Head of caudate nucleus (tissue), 42 donors: ENCODE data around the gene FRMD4B.

ENCODE experiments used
- DNase-seq, 42 donors: peaks; one replicate each; pipeline versions ENCODE4 v3.0.0 to v3.0.0-alpha.2; 2020 to 2021; ENCODE audit warnings: mixed read lengths in 7 of 42
- intact Hi-C: fragments of 100-400 bp; cut with DNase I; formaldehyde crosslinking; loops from one replicate; pipeline ENCODE4 v1.15.0; 2022

FRMD4B gene

DNA sequence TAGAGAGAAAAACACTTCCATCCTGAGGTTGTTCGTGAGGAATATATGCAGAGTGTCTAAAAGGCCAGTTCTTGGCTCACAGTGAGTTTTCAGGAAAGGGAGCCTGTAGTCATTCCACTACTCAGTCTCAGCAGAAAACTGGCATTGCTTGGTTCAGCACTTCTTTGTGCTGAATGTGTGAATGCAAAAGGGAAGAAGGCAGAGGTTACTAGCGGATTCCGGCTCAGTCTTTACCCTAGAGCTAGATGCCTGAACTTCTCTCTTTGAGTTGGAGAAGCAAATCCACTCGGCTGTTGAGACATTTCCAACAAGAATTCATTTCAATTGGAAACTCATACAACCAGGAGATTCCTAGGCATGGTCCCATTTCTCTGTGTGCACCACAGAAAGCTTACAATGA lies 23.1 kb upstream of the FRMD4B start:
- intact Hi-C loops, result no loop called here
- DNase-seq, result no peak

DNA sequence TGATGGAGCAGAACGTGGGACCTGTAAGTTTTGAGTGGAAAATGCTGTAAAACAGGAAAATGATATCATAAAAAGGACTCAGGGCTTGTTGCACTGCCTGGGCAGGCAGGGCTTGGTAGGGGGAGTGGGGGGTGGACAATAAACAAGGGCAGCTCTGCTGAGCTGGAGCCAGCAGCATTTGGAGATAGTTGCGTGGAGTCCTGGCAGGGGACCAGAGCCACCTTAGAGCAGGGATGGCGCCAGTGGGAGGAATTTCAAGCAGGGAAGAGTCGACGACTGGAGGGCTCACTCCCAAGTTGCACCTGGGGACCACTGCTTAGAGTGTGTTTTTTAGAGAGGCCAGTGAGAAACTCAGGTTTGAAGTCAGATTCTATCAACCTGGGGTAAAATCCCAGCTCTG lies 22.7 kb upstream of the FRMD4B start:
- intact Hi-C loops, result no loop called here
- DNase-seq, result no peak

DNA sequence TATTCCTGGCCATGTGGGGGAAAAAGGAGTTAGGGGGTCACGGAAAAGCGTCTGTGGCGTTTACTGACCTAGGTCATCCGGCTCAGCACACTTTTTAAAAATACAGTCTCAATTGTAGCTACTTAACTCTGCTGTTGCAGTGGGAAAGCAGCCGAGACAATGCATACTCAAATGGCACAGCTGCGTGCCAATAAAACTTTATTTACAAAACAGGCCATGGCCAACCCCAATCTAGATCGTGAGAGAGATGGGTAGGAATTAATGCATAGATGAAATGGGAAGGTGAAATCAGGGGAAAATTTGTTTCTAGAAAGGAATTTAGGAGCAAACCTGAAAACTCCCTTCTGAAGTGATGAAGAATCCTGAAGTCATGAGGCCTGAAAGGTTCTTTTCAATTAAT lies 22.0 kb upstream of the FRMD4B start:
- no peak for DNase-seq
- intact Hi-C loops, result no loop called here

DNA sequence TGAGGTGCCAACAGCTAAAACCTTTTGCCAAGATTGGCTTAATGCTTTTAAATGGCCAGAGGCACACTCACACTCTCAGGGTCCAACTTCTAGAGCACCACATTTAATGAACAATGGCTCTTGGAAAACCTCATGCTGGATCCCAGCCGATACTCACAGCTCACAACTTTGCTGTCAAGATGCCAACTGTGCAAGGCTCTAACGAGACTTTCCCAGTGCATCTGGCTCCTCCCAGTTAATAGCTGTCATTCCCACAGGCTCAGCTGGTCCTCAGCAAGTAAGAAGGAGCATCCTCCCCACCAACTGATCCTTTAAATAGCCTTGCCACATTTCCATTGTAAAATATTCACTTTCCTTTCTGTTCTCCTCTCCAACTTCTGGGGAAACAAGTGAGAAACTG lies 20.3 kb upstream of the FRMD4B start:
- peak in 26 of 42 donors; percentile 17 to 80 (median 50) for DNase-seq
- intact Hi-C loops, result no loop called here

DNA sequence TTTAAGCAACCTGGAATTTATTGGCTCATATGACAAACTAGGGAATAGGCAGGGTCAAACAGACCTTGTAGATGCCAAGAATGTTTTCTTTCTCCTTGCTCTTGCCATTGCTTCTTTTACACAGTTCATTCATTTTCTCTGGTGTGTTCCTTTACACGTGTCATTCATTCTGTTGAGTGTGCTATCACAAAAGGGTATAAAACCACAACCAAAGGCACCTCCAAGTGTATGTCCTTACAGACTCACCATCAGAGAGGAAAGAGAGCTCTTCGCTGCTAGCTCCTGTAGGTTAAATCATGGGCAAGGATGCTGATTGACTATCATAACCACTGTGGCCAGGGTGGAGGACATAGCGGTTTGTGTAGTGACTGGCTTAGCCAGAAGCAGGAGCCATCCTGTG lies 19.2 kb upstream of the FRMD4B start:
- intact Hi-C loops, result no loop called here
- DNase-seq, result no peak

DNA sequence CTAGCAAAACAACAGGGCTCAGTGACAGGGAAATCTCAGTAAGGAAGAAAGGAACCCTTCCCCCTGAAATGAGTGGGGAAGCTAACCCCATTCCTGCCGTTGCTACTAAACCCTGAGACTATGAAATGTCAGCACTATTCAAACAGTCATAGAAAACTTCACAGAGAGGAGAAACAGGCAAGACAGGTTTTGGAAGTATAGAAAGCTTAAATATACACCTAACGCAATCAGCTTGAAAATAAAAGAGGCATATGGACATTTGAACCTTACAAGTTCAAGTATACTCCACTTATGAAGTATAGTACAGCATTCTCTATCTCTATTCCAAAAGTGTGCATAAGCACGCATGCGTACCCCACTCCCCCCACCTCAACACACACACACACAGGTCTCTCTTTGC lies 17.6 kb upstream of the FRMD4B start:
- no peak for DNase-seq
- intact Hi-C loops, result no loop called here

DNA sequence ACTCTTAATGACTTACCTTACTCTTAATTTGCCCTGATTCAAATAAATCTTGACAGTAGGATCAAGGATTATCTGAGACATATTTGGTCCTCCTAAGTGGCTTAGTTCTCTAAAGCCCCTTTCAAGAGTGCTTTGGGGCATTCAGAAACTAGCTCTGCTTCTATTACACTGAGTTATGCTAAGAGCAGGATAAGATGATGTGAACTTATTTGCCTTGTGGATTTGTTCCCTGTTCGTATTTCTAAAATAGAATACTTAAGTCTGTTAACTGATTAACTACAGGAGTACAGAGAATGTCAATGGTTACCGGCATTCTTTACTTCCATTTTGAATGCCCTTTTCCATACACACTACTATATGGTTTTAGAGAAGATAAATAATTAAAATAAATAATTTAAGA lies 14.8 kb upstream of the FRMD4B start:
- no peak for DNase-seq
- intact Hi-C loops, result no loop called here

DNA sequence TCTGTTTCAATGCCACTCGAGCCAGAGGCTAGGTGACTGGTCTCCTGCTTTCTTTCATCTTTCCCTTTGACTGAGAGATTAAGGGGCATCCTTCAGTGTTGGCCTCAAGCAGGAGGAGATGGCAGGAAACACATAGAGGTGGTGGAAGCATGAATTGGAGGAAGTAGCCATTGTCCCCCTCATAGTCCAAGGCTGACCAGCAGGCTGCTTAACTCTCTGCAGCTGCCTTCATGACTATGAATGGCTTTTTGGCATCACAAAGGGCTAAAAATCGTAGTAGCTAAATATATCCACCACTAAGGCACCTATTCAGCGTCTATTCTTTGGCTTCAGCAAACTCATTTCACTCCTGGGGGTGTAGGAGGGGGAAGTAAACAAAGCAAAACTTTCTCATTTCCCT lies 7.0 kb upstream of the FRMD4B start:
- intact Hi-C loops, result no loop called here

DNA sequence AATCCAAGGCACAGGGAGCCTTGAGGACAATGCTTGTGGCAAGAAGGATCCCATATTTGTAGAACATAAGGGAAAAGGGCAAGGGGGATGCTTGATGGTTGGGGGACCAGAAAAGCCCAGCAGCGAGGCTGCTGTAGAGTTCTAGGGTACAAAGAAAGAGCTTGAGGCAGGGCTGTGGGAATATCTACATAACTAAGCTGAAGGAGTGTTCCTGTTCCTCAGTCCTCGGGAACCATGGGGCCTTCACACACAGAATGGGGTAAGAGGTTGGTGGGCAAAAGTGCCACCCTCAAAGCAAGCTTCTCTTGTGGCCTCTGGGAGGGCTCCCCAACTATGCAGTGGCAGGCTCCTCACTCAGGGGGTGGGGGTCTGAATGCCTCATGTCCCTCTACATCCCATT lies 6.5 kb upstream of the FRMD4B start:
- no peak for DNase-seq
- intact Hi-C loops, result no loop called here

More for the DNA sequence above, 7.0 kb upstream of the FRMD4B start:
- no peak for DNase-seq

DNA sequence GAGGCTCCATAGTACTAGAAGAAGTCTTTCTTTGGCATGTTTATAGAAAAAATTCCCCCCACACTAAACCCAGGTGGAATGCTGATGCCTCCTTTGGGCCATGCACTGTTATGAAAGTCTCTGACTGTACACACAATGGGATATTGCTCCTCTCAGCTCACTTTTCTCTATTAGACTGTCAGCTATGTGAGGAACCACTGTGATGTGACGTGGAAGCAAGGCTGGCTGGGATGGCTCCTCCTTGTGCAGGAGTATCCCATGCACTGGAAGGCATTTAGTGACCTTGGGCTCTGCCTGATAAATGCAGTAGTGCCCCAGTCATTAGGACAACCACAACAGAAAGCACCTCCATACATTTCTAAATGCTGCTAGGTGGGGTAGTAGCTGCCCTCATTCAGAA lies 5.7 kb upstream of the FRMD4B start:
- intact Hi-C loops, result no loop called here
- peak in 4 of 42 donors; percentile 33 to 47 (median 40) for DNase-seq

DNA sequence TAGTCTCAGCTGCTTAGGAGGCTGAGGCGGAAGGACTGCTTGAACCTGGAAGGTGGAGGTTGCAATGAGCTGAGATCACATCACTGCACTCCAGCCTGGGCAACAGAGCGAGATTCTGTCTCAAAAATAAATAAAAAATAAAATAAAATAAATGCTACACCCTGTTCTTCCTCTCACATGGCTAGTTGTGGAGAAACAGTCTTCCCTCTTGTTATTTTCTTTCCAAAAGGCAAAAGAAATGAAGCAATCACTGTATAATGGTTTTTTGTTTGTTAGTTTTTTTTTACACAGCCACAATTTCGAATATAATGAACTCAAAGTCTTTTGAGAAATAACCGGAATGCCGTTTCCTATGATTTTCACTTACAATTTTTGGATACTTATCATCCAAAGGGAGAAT lies 4.9 kb upstream of the FRMD4B start:
- intact Hi-C loops, result no loop called here
- no peak for DNase-seq

DNA sequence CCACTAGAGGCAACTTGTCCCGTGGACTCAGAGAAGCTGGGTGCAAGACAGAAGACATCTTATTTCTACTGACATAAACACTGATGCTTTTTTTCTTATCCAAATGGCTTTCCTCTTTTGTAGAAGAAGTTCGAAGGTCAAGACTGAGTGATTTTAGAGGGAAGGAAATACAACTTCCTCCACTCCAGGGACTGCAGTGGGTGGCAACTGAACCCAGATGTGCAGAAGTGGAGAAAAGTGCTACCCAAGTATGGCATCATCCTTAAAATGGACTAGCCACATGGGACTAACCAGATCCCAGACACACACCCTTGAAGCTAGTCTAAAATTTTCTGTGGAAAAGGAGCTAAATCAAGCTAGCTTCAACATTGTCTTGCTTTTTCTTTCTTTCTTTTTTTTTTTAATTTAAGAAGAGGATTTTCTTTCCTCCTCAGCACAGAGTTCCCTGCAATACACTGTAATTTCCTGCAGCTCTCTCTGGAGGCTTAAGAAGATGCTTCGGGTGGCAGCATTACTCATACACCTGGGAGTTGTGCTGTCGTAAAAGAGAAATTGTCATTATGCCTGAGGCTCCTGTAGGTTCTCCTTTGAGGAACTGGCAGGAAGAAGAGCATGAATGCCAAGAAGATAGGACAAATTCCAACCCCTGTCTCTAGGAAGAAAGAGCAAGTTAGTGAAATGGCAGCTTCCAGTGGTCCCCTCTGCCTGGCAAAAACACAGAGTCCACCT lies 3.8 kb upstream of the FRMD4B start:
- intact Hi-C loops, result loop anchor here (5.0 kb wide), 1 partner anchor 67 kb away; no protein-coding TSS in a partner anchor
- DNase-seq, result peak in 11 of 42 donors; percentile 32 to 73 (median 47)

DNA sequence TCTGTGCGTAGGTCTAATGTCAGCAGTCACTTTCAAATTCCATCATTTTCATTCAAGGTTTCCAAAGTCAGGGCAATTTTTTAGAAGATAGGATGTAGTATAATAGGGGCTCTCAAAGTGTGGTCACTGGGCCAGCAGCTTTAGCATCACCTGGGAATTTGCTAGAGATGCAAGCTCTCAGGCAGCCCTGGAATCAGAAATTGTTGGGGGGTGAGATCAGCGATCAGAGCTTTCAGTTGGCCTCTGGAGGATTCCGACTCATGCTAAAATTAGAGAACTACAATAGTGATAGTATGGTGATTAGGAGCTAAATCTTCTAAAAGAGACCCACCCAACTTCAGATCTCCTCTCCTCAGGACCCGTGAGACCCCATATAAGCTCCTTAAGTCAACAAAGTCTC lies 2.4 kb upstream of the FRMD4B start:
- intact Hi-C loops, result loop anchor here (5.0 kb wide), 1 partner anchor 66 kb away; no protein-coding TSS in a partner anchor

DNA sequence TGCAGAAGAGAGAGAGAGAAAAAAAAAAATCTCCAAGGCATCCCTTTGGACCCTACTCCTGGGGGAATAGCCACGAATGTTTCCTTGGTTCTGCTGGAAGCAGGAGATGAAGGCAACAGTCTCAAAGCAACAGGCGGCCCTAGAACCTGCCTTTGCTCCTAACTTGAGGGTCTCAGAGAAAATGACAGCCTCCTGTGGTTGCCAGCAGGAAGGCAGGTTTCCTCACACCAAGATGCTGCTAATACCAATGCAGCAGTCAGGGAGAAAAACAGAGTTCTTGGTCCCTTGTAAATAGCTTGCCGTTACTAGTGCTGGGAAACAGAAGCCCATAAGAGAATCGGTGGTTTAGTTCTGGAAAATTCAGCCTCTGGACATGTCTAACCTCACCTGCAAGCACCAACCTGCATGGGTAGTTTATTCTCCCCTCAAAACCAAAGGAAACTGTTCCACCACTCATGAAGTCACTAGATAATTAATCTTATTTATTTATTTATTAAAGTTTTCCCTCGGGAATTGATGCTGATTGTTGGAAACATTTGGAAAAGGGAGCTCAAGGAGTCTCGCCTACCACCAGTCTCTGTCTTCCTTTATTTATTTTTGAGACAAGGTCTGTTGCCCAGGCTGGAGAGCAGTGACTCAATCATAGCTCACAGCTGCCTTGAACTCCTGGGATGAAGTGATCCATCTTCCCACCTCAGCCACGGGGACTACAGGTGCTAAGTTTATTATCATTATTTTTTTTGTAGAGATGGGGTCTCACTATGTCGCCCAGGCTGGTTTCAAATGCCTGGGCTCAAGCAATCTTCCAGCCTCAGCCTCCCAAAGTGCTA lies 883 bp upstream of the FRMD4B start:
- intact Hi-C loops, result loop anchor here (5.0 kb wide), 1 partner anchor 64 kb away; no protein-coding TSS in a partner anchor
- no peak for DNase-seq

More for the DNA sequence above, 2.4 kb upstream of the FRMD4B start:
- peak in 1 of 42 donors; percentile 41 for DNase-seq

DNA sequence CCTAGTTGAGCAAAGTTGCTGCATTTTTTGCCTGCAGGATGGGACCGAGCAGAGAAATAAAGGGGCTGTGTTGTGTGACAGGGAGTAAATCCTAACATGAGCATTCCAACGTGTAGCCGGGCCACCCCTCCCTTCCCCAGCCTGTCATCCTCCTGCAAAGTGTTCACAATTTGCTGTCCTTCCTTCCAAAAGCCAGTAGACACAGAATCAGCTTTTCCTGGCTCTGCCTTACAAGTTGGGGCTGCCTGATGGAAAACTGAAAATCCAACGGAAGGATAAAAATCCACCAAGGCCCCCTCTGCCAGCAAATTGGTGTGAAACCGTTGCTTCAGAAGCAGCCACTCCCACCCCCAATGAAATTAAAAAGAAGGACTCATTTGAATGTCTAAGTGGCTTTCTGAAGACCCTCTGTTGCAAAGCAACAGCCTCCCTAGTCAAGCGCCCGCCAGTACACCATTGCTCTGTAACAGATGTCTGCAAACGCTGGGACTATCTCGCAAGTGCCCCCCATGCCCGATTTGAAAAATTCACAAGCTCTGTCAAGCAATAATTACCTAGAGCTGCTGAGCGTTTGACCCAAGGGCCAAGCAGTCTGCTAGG lies 665 bp downstream of the FRMD4B start:
- DNase-seq, result peak in 21 of 42 donors; percentile 25 to 73 (median 51)
- intact Hi-C loops, result loop anchor here (5.0 kb wide), 1 partner anchor 63 kb away; no protein-coding TSS in a partner anchor

DNA sequence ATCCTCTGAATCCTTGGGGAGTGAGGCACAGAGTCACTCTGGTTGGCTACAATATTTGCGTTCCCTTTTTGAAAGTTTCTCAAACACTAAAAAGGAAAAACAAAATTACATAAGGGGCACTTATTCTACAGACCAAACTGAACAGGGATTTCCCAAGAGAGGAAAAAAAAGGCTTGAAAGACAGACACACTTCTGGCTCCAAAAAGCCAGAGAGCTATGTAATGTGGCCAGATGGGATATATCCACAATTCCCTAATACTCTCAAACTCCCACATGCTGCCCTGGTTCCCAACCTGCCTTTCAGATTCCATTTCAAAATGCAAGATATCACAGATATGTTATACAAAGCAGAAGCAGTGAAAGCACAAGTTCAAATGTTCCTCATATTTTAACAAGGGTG lies 1.6 kb downstream of the FRMD4B start:
- intact Hi-C loops, result no loop called here

DNA sequence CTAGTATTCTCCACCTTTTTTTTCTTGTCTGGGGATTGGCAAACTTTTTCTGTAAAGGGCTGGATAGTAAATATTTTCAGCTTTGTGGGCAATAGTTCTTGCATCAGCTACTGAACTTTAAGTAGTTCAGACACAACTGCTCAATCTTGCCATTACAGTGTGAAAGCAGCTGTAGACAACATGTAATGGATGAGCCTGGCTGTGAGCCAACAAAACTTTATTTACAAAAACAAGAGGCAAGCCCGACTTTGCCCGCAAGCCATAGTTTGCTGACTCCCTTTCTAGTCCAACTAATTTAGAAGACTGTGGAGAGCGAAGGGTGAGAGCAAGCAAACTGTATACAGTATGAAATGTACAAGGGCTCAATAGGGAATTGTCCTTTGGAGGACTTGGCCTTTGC lies 6.2 kb downstream of the FRMD4B start:
- DNase-seq, result no peak
- intact Hi-C loops, result no loop called here

More for the DNA sequence above, 1.6 kb downstream of the FRMD4B start:
- peak in 1 of 42 donors; percentile 25 for DNase-seq

DNA sequence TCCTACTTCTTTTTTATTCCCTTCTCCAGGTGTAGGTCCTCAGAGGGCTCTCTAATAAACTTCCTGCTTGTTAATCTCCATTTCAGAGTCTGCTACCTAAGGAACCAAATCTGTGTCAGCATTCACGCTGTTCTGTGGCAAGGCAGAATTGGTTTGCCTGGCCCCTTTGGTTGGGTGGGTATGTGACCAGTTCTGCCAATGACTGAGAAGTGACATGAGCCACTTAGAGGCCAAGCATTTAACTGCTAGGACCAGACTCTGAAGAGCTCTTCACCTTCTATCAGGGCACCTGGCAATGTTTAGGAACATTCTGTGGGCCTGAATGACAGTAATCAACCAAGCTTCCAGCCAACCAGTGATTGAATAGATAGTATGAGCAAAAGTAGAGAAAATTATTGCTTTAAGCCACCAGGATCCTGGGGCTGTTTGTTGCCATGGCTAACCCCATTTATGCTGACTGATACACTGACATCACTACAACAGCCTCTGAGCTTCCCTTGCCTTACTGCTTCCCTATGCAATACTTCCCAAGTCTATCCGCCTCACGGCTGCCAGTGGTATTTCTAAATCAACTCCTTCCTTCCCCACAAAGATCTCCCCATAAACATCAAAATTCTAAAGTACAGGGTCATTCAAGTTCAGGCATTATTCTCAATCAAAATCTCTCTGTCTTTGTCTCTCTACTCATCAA lies 7.6 kb downstream of the FRMD4B start:
- intact Hi-C loops, result no loop called here
- DNase-seq, result no peak

DNA sequence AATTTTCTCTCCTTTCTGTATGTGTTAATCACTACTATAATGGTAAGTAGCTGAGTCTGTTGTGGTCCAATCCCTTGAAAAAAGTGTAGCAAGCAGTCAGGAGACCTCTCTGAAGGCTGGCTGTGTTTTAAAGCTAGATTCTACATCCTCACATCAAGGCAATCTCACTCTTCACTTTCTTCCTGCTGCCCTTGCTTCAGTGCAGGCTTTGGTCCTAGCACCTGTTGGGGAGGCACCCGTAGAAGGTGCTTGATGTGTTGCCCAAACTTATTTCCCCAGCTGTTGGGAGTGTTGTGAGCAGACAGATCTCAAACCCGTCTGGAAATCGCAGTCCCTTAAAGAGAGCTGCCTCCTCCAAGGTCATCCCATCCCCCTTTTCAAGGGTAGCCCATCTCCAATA lies 8.6 kb downstream of the FRMD4B start:
- DNase-seq, result no peak
- intact Hi-C loops, result no loop called here
